ENCODE data around the gene TFEB.

GRCh38 chr6:41736186-41736733, 852 bp upstream of the TFEB start:
- TF ChIP-seq CTCF (IDR thresholded peaks at IDR 0.05) (no peak), EP300 (IDR thresholded peaks at IDR 0.05) (no peak), POLR2A (IDR thresholded peaks at IDR 0.05) (no peak)

Measured in ovary (tissue), 3 donors.